ENCODE data around the gene APOH.

Gene APOH

GRCh38 chr17:66190738-66191592 is 38.2 kb downstream of the APOH start:
- no peak for DNase-seq

- no peak for DNase-seq
Observed at GRCh38 chr17:66187718-66188117, 41.5 kb downstream of the APOH start.

- DNase-seq = no peak
Observed at GRCh38 chr17:66185862-66186261, 43.4 kb downstream of the APOH start.

- no peak for DNase-seq
Observed at GRCh38 chr17:66184392-66184791, 44.8 kb downstream of the APOH start.

GRCh38 chr17:66183529-66183928 is 45.7 kb downstream of the APOH start:
- no peak for DNase-seq

GRCh38 chr17:66178642-66179041 is 50.6 kb downstream of the APOH start:
- DNase-seq = no peak

GRCh38 chr17:66177048-66177447 is 52.2 kb downstream of the APOH start:
- DNase-seq = no peak

GRCh38 chr17:66175892-66176291 is 53.3 kb downstream of the APOH start:
- DNase-seq = no peak

- no peak for DNase-seq
Observed at GRCh38 chr17:66172691-66173223, 56.5 kb downstream of the APOH start.

GRCh38 chr17:66172144-66172543 is 57.1 kb downstream of the APOH start:
- DNase-seq = no peak

- no peak for DNase-seq
Observed at GRCh38 chr17:66171692-66172091, 57.5 kb downstream of the APOH start.

GRCh38 chr17:66171172-66171571 is 58.0 kb downstream of the APOH start:
- DNase-seq = no peak

GRCh38 chr17:66169839-66170238 is 59.4 kb downstream of the APOH start:
- DNase-seq = no peak

- no peak for DNase-seq
Observed at GRCh38 chr17:66167189-66167815, 61.9 kb downstream of the APOH start.

GRCh38 chr17:66165537-66166123 is 63.6 kb downstream of the APOH start:
- peak; percentile 56 for DNase-seq

Data from OCI-M1 (cell line).